ENCODE results near the gene MLH3. TPM values are rescaled to one million over a fixed set of nuclear protein-coding genes. Genes with fewer than 3 reads are reported as not detected.

Gene MLH3
- total RNA-seq, 1 donor from 2014 or later = 41.5 TPM

GRCh38 chr14:74973905-74974363 lies 77.3 kb downstream of the MLH3 start:
- no peak overlapping the region for H2AFZ ChIP-seq (replicated peaks)
- H3K79me2 ChIP-seq (ENCODE audit: low read depth) = no peaks in the 10 kb centered on the region

GRCh38 chr14:74973003-74973653 lies 78.1 kb downstream of the MLH3 start:
- Histone ChIP-seq H3K9ac (no peak overlapping the region), H3K27ac (no peak overlapping the region), H3K9me3 (ENCODE audit: low read depth) (no peaks in the 10 kb centered on the region), H3K4me3 (no peak overlapping the region), H3K36me3 (no peaks in the 10 kb centered on the region), H3K4me1 (peaks cover 14% of the 10 kb centered on the region), H3K27me3 (peaks cover 6% of the 10 kb centered on the region), H2AFZ (replicated peaks) (no peak overlapping the region), H3K79me2 (ENCODE audit: low read depth) (no peaks in the 10 kb centered on the region), H3K4me2 (no peak overlapping the region), H3F3A (ENCODE audit: low read depth) (no peaks in the 10 kb centered on the region), H4K20me1 (ENCODE audit: low read depth) (no peaks in the 10 kb centered on the region)
- TF ChIP-seq CTCF (IDR thresholded peaks at IDR 0.05) = no peak
- TF ChIP-seq EZH2 (IDR thresholded peaks at IDR 0.05) = no peak
- no peak for TF ChIP-seq EZH2phosphoT487 (IDR thresholded peaks at IDR 0.05)
- Mint-ChIP-seq H3K27me3 (ENCODE audit: insufficient read depth, low read depth) (peaks cover 11% of the 10 kb centered on the region), H3K4me3 (no peak overlapping the region), H3K36me3 (no peaks in the 10 kb centered on the region), H3K27ac (no peak overlapping the region), H3K4me1 (peaks cover 42% of the 10 kb centered on the region), H3K9me3 (no peaks in the 10 kb centered on the region)
- no peak for DNase-seq (ENCODE audit: low spot score)

More at GRCh38 chr14:74973905-74974363, 77.3 kb downstream of the MLH3 start:
- Histone ChIP-seq H3K27me3 (peaks cover 6% of the 10 kb centered on the region), H3K4me3 (no peak overlapping the region), H3K4me2 (no peak overlapping the region), H3F3A (ENCODE audit: low read depth) (peaks cover 1% of the 10 kb centered on the region), H3K9ac (no peak overlapping the region), H3K9me3 (ENCODE audit: low read depth) (no peaks in the 10 kb centered on the region), H3K36me3 (no peaks in the 10 kb centered on the region), H3K27ac (no peak overlapping the region), H3K4me1 (peaks cover 22% of the 10 kb centered on the region), H4K20me1 (ENCODE audit: low read depth) (no peaks in the 10 kb centered on the region)
- H3K4me3 Mint-ChIP-seq = peak overlapping the region; percentile 32
- no peaks in the 10 kb centered on the region for H3K36me3 Mint-ChIP-seq
- DNase-seq (ENCODE audit: low spot score) = no peak
- no peak for TF ChIP-seq EZH2phosphoT487 (IDR thresholded peaks at IDR 0.05)
- TF ChIP-seq EZH2 (IDR thresholded peaks at IDR 0.05) = no peak
- TF ChIP-seq CTCF (IDR thresholded peaks at IDR 0.05) = no peak
- H3K9me3 Mint-ChIP-seq = no peaks in the 10 kb centered on the region
- peaks cover 49% of the 10 kb centered on the region for H3K4me1 Mint-ChIP-seq
- peak overlapping the region; percentile 48 for H3K27ac Mint-ChIP-seq
- peaks cover 17% of the 10 kb centered on the region for H3K27me3 Mint-ChIP-seq (ENCODE audit: insufficient read depth, low read depth)

- Mint-ChIP-seq H3K4me1 (peaks cover 19% of the 10 kb centered on the region), H3K4me3 (no peak overlapping the region), H3K9me3 (no peaks in the 10 kb centered on the region), H3K27ac (no peak overlapping the region), H3K27me3 (ENCODE audit: insufficient read depth, low read depth) (no peaks in the 10 kb centered on the region), H3K36me3 (no peaks in the 10 kb centered on the region)
- no peak for DNase-seq (ENCODE audit: low spot score)
- Histone ChIP-seq H3F3A (ENCODE audit: low read depth) (no peaks in the 10 kb centered on the region), H3K4me1 (peaks cover 2% of the 10 kb centered on the region), H2AFZ (replicated peaks) (no peak overlapping the region), H3K9ac (no peak overlapping the region), H4K20me1 (ENCODE audit: low read depth) (no peaks in the 10 kb centered on the region), H3K9me3 (ENCODE audit: low read depth) (no peaks in the 10 kb centered on the region), H3K27me3 (no peaks in the 10 kb centered on the region), H3K36me3 (no peaks in the 10 kb centered on the region), H3K79me2 (ENCODE audit: low read depth) (no peaks in the 10 kb centered on the region), H3K27ac (no peak overlapping the region), H3K4me3 (no peak overlapping the region), H3K4me2 (no peak overlapping the region)
- no peak for TF ChIP-seq CTCF (IDR thresholded peaks at IDR 0.05)
- TF ChIP-seq EZH2 (IDR thresholded peaks at IDR 0.05) = no peak
- no peak for TF ChIP-seq EZH2phosphoT487 (IDR thresholded peaks at IDR 0.05)
These were observed 82.5 kb downstream of the MLH3 start for GRCh38 chr14:74968811-74969210.

Data from neural progenitor cell (in vitro differentiated cells).